Progenitor cell of endocrine pancreas (in vitro differentiated cells): ENCODE results near the gene SMAD2. TPM values are rescaled to one million over a fixed set of nuclear protein-coding genes. Genes with fewer than 3 reads are reported as not detected.

Experiments used
- DNase-seq: peaks from one replicate; pipeline ENCODE4 v3.0.0; 2021; ENCODE audit warnings: low spot score; ENCODE audit not compliant: unreplicated experiment
- H3K27ac Mint-ChIP-seq: 2 replicates; pipeline ENCODE4 v1.8.0; 2021; ENCODE audit warnings: mild to moderate bottlenecking, moderate library complexity, mixed read lengths
- H3K27me3 Mint-ChIP-seq: 2 replicates; pipeline ENCODE4 v1.8.0; 2021; ENCODE audit warnings: mixed read lengths
- H3K36me3 Mint-ChIP-seq: 2 replicates; pipeline ENCODE4 v1.8.0; 2022; ENCODE audit warnings: mixed read lengths; ENCODE audit not compliant: insufficient read depth
- H3K4me1 Mint-ChIP-seq: 2 replicates; pipeline ENCODE4 v1.8.0; 2021; ENCODE audit warnings: low read depth, mixed read lengths
- H3K4me3 Mint-ChIP-seq: 2 replicates; pipeline ENCODE4 v1.8.0; 2021; ENCODE audit warnings: low read depth, mild to moderate bottlenecking, moderate library complexity, mixed read lengths
- H3K9me3 Mint-ChIP-seq: 2 replicates; pipeline ENCODE4 v1.8.0; 2021; ENCODE audit warnings: low read depth, mixed read lengths
- CTCF ChIP-seq: fragments of 200-600 bp; sonication (generic); IDR thresholded peaks from one replicate; pipeline ENCODE4 v1.5.0; 2021; ENCODE audit warnings: antibody characterized with exemption, mild to moderate bottlenecking; ENCODE audit not compliant: unreplicated experiment
- total RNA-seq: library from RNA; stranded (reverse); gene quantifications from 2 replicates; pipeline ENCODE4 v1.2.1, GENCODE V29; 2021

SMAD2 gene
- total RNA-seq, 1 donor from 2014 or later, result 140 TPM

- H3K36me3 Mint-ChIP-seq, result peaks cover 21% of the 10 kb centered on the region
Observed at GRCh38 chr18:47846431-47846830, 84.0 kb downstream of the SMAD2 start.

GRCh38 chr18:47844828-47845498, 85.5 kb downstream of the SMAD2 start:
- no peaks in the 10 kb centered on the region for H3K4me1 Mint-ChIP-seq
- no peak overlapping the region for H3K27ac Mint-ChIP-seq
- DNase-seq, result no peak

More at GRCh38 chr18:47846431-47846830, 84.0 kb downstream of the SMAD2 start:
- Mint-ChIP-seq H3K27me3 (no peaks in the 10 kb centered on the region), H3K4me3 (no peak overlapping the region), H3K27ac (peak overlapping the region; percentile 20), H3K9me3 (no peaks in the 10 kb centered on the region), H3K4me1 (no peaks in the 10 kb centered on the region)
- DNase-seq, result no peak
- no peak for TF ChIP-seq CTCF

DNA sequence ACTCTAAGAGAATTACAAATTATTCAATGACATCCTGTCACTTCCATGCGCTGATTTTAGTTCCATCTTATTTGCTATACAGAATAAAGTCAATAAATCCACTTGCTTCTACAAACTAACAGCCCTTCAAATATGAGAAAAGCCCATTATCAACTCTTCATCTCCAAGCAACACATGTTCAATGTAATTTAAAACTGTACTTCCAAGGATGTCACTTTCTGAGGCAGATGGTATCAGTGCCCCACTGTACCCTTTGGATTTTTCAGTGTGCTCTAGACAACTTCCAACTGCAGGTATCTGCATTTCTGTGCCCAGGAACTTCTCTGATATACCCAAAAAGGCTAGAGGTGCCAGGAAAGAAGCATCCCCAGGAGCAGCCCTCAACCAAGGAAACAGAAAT, 87.6 kb downstream of the SMAD2 start:
- no peaks in the 10 kb centered on the region for H3K9me3 Mint-ChIP-seq
- no peak for TF ChIP-seq CTCF
- H3K4me3 Mint-ChIP-seq, result no peak overlapping the region
- no peaks in the 10 kb centered on the region for H3K27me3 Mint-ChIP-seq
- no peaks in the 10 kb centered on the region for H3K4me1 Mint-ChIP-seq
- no peak for DNase-seq
- H3K27ac Mint-ChIP-seq, result no peak overlapping the region
- peaks cover 30% of the 10 kb centered on the region for H3K36me3 Mint-ChIP-seq

More at GRCh38 chr18:47844828-47845498, 85.5 kb downstream of the SMAD2 start:
- Mint-ChIP-seq H3K9me3 (no peaks in the 10 kb centered on the region), H3K4me3 (no peak overlapping the region), H3K27me3 (no peaks in the 10 kb centered on the region), H3K36me3 (peaks cover 23% of the 10 kb centered on the region)
- no peak for TF ChIP-seq CTCF

DNA sequence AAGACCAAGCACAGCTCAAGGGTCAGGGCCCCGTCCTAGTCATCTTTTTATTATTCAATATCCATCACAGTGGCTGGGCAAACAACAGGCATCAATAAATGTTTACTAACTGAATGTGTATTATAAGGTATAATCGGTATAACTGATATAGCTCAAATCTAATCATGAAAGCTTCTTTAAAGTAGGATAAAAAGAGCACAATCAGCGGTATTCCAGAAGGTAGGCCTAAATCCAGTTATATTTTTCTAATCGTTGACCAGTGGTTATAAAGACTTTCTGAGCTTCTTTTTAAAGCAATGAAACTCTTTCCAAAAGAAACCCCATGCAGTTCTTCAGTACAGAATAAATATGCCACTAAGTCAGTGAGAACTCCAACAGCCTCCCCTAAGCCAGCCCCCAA, 92.1 kb downstream of the SMAD2 start:
- H3K4me3 Mint-ChIP-seq, result no peak overlapping the region
- peaks cover 31% of the 10 kb centered on the region for H3K36me3 Mint-ChIP-seq
- TF ChIP-seq CTCF, result no peak
- no peak overlapping the region for H3K27ac Mint-ChIP-seq
- H3K9me3 Mint-ChIP-seq, result no peaks in the 10 kb centered on the region
- no peaks in the 10 kb centered on the region for H3K27me3 Mint-ChIP-seq
- DNase-seq, result no peak
- H3K4me1 Mint-ChIP-seq, result no peaks in the 10 kb centered on the region

- no peak overlapping the region for H3K4me3 Mint-ChIP-seq
- peaks cover 8% of the 10 kb centered on the region for H3K9me3 Mint-ChIP-seq
- no peaks in the 10 kb centered on the region for H3K4me1 Mint-ChIP-seq
- H3K27ac Mint-ChIP-seq, result no peak overlapping the region
- DNase-seq, result no peak
- H3K36me3 Mint-ChIP-seq, result peaks cover 37% of the 10 kb centered on the region
- H3K27me3 Mint-ChIP-seq, result no peaks in the 10 kb centered on the region
- no peak for TF ChIP-seq CTCF
Observed at GRCh38 chr18:47832348-47832747, 98.1 kb downstream of the SMAD2 start.
